Stimulated activated CD4-positive, alpha-beta T cell treated with anti-CD3 and anti-CD28 coated beads, Interleukin-4, amount 100 ng/mL, for 24 hours (primary cell): Measurements from ENCODE around the gene POLR3K.

Experiments
- DNase-seq: peaks from one replicate; pipeline ENCODE4 v3.0.0-alpha.2; 2020

Gene POLR3K

DNA sequence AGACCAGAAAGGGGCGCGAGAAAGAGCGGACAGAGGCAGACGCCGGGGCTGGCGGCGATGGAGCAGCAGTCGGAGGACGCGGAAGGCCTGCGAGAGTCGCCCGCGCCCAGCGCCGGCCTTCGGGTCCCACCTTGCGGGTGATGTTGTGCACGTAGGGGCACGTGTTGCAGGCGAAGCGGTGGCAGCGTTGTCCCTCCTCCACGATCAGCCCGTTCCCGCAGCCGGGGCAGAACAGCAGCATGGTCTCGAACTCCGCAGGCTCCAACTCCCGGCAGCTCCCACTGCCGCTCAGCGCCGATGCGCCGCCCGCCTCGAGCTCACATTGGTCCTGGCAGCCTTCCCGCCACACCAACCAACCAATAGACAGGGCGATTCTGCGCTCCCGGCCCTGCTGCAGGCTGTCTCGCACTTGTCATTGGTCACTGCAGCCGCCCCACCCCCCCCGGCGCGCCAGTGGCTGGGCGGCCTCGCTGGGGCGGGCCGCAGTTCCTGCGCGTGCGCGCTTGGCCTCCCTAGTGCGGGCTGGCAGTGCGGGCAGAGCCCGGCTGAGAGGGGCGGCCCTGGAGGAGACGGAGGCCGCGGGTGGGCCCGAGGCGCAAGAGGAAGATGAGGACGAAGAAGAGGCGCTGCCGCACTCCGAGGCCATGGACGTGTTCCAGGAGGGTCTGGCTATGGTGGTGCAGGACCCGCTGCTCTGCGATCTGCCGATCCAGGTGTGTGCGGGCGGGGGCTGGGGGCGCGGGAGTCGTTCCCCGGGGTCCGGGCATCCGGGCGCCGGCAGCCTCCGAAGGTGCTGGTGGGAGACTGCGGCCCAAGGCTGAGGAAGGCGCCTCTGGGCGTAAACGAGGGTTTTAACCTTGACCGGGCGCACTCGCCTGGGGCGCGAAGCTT is at the start of gene POLR3K, which contains the start of gene SNRNP25:
Gene POLR3K, minus strand, starts transcription at position 263 of the 891 bp plus-strand sequence. Its CDS starts 22 bp downstream, at position 241.
Gene SNRNP25, plus strand, starts transcription at position 483 of the 891 bp plus-strand sequence. Its CDS starts 189 bp downstream, at position 672.
- peak; percentile 98 for DNase-seq

DNA sequence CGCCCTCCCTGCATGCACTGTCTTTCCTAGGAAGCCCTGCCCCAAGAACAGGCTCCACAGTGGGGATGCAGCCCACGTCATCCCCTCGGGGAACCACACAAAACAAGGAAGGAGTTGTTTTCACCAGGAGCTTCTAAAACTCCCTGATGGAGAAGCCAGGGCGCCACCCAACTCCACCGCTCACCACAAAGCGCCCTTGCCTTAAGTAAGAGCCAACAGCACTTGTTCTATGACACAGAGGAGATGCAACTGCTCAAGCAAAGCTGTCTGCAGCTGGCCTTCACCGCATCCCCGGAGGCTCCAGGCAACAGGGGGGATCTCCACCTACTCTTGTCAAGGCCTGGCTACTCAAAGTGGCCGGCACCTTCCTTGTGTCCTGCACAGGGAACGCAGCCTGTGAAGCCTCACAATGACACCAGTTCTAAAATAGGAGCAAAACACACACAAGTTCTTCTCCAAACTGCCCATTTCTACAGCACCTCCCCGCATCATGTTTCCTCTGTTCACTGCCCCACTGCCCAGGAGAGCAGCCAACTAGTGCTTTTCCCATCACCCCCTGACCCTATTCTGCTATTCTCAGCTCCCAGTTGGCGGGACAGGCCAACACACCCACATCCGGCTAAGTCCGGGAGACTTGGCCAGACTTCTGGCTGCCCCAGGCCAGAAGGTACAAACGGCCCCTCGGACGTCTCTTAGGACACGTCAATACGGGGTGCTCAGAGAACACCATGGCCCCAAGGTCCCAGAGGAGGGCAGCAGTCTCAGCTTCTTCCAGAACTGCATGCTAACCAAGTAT is 48.9 kb upstream of the POLR3K start:
- DNase-seq = no peak

DNA sequence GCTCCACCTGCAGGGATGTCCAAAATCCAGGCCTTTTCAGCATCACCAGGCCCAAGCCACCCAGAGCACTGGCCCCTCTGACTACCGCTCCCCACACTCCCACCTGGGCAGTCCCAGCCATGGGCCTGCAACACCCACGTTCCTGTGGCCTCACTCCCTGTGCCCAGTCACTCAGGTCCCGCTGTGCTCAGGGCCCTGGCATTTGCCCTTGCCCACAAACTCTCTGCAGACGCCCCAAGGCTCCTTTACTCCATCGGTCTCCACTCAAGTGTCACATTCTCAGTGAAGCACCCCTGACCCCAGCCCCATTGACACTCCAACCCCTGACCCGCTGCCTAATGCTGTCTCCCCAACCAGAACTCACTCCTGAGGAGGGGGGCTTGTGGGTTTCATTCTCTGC is 48.2 kb upstream of the POLR3K start:
- DNase-seq = no peak

DNA sequence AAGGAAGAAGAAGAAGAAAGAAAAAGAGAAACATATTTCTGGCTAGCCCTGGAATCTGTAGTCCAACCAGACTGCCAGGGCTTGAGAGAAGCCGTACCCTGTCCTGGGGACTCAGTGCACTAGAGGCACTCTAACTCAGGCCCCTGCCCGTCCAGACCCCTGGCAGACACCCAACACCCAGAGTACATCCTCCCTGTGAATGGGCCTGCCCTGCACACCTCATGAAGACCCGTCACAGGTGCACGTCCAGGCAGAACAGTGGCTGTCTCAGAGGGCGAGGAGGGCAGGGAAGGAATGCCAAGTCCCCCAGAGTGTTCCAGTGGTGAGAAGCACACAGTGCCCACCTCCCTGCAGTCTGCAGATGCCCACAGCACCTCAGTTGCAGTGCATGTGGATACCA is 47.6 kb upstream of the POLR3K start:
- DNase-seq = no peak

DNA sequence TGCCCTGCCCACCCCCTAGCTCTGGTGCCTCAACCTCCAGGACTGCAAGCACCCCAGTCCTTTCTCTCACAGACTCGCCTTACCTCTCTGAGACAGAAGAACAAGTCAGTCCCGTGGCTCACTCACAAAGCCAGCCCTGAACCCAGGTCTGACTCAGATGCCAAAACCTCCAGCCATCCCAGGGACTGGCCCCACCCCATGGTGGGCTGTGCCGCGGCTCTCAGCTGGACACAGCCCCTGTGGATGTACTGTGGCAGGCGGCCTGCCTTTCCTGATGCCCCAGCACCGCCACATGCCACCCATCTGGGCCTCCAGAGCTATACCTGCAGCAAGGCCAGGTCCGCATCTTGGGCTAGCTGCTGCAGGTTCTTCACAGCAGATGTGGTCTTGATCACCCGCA is 44.4 kb upstream of the POLR3K start:
- no peak for DNase-seq

DNA sequence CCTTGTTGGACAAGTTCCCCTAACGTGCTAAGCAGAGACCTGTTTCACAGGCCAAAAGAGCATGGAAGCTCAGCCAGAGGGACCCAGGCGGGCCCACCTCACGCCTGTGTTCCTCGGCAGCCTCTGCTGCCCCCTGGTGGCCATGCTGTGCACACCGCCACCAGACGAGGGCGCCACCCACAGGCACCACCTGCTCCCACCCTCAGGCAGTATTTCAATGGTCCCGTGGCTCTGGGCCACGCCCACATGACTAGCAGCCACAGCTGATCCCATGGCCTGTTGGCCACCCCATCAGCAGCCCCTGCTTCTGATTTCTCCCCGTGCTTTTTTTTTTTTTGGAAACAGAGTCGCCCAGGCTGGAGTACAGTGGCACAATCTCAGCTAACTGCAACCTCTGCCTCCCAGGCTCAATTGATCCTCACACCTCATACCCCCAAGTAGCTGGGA is 43.5 kb upstream of the POLR3K start:
- peak; percentile 88 for DNase-seq

DNA sequence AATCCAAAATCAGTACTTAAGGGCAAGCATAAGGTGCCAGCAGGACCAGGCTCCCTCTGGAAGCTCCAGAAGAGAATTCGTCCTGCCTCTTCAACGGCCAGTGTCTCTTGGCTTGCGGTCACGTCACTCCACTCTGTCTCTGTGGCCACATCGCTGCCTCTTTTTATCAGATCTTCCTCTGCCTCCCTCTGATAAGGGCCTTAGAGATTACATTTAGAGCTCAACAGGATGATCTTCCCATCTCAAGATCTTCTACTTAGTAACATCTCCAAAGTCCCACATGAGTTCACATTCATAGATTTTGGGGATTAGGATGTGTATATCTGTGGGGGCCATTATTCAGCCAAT is 41.5 kb upstream of the POLR3K start:
- no peak for DNase-seq

DNA sequence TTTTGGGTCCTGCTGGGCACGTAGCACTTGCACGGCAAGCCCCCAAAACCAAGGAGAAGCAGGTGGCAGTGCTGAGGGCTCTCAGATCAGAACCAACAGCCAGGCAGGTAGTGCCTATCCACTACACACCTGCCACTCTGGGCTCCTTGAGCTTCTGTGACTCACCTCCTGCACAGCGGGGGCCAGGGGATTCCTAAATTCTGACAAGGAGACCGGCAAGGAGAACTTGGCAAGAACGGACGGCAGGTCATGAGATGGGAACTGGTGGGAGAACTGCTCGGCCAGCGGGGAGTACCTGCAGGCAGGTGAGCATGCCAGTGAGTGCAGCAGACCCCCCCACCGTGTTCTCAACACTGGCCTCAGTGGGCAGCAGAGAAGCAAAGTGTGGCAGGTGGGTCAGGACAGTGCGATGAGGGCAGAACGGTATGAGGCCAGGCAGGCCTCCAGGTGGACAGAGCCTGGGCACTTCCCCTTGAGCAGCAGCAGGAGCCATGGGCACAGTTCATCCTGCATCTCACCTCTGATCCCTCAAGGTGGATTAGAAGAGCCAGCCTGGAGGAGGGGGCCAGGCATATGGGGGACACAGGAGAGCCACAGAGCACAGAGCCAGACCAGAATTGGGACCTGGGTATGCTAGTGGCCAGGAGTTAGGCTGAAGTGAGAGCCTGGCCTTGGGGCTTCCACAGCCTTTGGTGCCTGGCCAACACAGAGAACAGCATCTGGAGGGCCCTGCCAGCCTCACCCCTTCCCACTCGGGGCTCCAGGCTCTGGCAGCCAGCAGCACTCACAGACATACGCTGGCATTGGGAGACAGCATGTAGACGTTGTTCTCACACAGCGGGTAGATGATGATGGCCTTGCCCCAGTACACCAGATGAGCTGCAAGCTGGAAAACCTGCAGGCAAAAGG is 39.3 kb upstream of the POLR3K start:
- DNase-seq = no peak

DNA sequence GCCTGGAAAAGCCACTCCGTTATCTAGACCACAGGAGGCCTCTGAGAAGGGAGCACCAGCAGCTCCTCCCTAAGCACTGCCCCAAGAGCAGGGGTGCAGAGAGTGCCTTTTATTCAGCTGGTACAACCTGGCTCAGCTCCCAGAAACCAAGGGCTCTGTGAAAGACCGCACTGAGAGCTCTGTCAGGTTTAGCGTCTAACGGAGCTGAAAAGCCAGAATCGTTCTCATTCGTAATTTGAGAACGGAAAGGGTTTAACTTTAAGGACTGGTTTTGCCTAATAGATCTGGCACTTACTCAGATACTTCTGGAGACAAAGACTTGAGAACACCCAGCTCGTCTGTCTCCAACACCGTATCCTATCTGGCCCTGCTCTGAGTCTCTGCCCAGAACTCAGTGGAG is 38.1 kb upstream of the POLR3K start:
- no peak for DNase-seq

DNA sequence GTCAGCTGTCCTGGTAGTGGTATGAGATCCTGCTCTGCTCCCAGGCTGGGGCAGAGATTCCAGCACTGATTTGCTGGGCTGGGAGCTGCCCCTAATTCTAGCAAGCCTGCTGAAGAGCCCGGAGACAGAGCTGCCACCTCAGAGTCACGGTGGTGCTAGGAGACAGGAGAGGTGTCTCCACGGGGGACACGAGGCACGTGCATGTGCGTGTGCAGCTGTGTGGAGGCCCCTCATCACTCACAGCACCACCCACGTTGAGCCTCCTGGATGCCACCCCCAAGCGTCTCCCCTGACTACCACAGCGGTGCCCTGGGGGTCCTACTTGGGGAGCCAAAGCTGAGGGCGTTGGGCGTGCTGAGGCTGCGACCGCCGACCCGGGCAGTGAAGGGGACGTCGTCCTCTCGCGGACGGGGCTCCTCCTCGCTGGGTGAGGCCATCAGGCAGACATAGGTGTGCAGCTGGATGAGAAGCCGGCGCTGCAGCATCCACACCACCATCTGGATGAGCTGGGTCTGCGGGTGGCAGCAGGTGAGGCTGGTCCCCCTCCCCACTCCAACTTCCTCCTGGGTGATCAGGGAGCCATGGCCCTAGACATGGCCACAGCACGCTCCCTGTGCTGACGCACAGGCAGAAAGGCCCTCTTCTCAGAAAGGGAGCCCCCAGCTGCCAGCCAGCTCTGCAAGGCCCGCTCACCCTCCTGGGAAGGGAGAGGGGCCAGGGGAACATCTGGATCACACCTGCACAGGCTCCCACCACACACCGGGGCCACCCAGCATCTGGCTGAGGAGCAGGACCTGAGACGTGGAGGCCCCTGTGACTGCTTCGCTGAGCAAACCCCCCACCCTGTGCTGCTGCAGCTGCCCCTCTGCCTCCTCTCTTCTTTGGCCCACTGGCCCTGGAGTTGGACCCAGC is 36.2 kb upstream of the POLR3K start:
- DNase-seq = no peak

DNA sequence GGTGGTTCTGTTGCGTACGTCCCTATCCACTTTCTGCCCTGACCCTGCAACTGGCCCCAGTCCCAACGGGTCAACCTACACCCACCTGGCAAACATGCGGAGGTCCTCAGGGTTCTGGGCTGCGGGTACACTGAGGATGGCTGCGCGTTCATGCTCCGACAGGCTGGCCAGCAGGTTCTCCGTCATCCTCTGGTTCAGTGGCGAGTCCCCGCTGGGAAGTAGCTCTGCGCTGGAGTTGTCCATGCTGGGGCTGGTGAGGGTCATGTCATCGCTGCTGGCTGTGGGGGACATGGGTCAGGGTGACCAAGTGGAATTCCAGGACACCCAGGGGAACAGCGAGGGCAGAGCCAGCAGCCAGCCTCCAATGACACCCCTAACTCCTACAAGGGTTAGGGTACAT is 35.2 kb upstream of the POLR3K start:
- DNase-seq = no peak

DNA sequence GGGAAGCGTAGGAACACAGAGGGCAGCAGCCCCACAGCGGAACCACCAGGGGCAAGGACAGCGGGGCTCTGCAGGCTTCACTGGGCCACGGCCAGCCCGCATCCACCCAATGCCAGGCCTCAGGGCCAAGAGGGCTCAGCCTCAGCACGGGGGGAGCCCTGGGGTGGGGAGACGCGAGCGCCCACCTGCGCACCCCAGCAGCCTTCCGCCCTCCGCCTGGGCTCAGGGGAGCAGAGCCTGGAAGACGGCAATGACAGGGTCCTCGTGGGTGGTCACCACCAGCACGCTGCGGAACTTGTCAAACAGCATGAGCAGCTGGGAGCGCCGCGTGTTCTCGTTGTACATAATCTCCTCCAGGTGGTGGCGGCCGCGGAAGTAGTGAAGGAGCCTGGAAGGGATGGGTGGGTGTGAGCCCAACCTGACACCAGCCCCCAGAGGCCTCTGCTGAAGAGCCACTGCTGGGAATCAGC is 33.1 kb upstream of the POLR3K start:
- DNase-seq = no peak

DNA sequence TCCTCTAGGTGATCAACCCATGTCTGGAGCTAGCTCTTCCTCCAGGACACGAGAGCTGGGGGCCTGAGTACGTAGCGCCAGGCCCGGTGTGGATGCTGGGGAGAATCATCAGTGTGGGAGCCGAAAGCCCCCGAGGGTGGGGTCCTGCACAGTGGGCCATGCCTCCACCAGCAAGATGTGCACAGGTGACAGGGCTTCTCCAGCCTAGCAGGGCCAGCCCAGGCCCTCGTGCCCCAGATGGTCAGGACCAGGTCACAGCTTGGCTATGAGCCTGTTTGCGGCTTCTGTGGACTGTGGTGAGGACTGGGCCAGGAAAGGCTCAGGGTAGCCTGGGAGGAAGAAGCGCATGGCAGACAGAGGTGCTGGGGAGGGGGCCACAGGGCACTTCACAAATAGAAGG is 32.5 kb upstream of the POLR3K start:
- no peak for DNase-seq

DNA sequence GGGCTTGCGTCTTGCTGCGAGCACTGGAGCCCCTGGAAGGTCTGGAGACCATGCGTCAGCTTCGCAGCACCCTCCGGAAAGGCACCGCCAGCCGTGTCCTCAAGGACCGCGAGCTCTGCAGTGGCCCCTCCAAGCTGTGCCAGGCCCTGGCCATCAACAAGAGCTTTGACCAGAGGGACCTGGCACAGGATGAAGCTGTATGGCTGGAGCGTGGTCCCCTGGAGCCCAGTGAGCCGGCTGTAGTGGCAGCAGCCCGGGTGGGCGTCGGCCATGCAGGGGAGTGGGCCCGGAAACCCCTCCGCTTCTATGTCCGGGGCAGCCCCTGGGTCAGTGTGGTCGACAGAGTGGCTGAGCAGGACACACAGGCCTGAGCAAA is 32.0 kb upstream of the POLR3K start:
- DNase-seq = no peak

DNA sequence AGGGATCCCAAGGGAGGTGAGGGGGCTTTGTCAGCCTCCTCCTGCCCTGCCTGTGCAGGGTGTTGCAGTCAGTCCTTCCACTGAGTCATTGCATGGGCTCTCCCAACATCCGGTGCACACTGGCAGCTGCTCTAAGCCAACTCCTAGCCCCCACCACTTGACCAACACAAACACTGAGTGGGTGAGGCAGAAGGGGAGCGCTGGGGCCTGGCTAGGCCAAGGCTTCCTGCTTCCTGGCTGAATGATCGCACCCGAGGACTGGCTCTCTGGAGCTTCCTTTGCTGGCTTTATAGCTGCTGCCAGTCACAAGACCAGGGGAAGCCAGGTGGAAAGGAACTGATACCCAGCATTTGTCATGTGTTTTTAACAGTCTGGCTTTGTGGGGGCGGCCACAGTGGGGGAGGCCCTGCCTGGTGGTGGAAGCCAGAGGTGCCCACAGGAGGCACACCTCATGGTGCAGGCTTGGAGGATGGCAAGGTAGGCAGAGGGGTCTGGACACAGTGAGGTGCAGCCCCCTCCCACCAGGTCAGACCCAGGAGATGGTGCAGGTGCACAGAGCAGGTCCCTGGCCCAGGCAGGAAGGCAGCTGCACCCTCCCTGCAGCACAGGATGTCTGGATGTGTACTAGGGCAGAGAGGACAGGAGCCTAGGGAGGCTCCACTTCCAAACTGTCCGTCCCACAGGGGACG is 31.5 kb upstream of the POLR3K start:
- DNase-seq = peak; percentile 60

DNA sequence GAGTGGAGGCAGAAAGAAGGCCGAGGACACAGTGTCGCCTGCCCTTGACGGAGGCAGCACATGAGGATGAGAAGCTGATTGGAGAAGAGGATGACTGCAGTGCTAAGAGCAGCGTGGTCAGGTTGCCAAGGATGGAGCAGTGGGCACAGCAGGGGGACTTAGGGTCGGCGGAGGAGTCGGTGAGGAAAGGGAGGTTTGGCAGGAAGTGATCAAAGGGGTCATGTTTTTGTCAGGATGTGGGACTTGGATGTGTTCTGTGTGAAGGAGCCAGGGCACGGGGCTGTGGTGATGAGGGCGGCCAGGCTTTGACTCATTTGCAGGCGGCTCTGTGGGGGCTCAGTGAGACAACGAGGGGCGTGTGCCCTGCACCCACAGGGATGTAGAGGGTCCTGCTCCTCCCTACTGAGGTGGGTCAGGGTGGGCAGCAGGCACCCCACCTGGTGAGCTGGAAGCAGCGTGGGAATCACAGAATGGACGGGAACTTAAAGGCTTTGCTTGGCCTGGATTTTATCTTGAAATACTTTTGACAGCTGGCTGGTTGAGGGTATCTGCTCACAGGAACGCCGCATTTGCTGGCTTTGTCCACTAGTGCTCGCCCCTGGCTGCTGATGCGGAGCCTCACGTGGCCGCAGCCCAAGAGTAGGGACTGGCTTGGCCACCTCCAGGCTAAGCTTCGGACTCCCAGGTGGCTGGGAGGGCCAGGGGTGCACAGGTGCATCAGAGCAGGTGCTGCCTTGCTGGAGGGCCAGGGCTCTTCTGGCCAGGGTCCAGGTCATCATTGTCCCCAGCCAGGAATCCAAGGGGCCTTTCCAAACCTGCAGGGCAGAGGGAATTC is 30.6 kb upstream of the POLR3K start:
- DNase-seq = no peak

DNA sequence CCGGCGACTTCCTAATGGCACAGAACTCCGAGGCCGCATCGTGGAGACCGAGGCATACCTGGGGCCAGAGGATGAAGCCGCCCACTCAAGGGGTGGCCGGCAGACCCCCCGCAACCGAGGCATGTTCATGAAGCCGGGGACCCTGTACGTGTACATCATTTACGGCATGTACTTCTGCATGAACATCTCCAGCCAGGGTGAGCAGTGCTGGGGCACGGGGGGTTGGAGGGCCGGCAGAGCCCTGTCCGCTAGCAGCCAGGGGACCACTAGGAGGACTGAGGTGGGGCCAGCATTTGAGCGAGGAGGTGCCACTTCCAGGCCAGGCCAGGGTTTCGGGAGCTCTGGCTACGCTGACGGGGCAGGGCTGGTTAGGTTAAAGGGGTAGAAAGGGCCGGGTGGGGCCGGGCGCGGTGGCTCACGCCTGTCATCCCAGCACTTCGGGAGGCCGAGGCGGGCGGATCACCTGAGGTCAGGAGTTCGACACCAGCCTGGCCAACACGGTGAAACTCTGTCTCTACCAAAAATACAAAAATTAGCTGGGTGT is 29.7 kb upstream of the POLR3K start:
- DNase-seq = no peak

DNA sequence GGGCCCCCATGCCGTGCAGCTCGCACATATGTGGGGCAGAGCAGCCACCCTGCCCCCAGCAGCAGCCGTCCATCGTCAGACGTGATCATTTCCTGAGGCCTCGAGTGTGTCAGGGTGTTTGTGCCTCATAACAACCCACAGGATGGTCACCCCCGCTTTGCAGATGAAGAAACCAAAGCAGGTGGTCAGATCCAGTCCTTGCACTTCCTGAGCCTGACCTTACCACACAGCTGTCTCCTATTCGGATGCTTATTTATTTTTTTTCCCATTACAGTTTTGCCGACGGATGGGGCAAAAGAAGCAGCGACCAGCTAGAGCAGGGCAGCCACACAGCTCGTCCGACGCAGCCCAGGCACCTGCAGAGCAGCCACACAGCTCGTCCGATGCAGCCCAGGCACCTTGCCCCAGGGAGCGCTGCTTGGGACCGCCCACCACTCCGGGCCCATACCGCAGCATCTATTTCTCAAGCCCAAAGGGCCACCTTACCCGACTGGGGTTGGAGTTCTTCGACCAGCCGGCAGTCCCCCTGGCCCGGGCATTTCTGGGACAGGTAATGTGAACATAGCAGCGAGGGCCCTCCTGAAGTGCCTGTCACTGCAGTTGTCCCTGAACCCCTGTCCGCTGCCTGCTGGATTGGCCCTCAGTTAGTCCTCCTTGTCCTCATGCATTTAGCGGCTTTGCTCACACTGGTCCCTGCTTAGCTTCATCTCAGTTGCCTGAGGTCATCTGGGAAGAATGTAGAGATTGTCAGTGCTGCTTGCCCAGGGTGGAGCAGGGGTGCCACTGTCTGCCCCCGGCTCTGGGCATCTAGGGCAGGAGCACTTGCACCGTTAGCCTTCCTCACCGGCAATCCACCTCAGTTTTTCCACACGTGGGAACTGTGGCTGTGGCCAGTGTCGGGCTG is 26.0 kb upstream of the POLR3K start:
- no peak for DNase-seq
